Left lobe of liver (tissue), 2 donors: ENCODE data around the gene ACOXL. TPM values are rescaled to one million over a fixed set of nuclear protein-coding genes. Genes with fewer than 3 reads are reported as not detected.

Experiments
- ATAC-seq: fragments of 200-7000 bp; cut with Tn5 transposase; one replicate; pipeline ENCODE4 v1.9.1; 2020; ENCODE audit warnings: mild to moderate bottlenecking, moderate library complexity
- DNase-seq: peaks from one replicate; pipeline ENCODE4 v3.0.0-alpha.2; 2020; ENCODE audit warnings: low spot score
- total RNA-seq: library from RNA; stranded (reverse); gene quantifications from one replicate; pipeline ENCODE4 v1.2.1, GENCODE V29; 2021
- donor health status: DM: no; HTN: no; CAD: no; lungs with moderate emphysema.
- donor health status: DM: no; HTN: yes; CAD: no.

ACOXL gene
- total RNA-seq, 1 donor from 2014 or later = not detected

DNA sequence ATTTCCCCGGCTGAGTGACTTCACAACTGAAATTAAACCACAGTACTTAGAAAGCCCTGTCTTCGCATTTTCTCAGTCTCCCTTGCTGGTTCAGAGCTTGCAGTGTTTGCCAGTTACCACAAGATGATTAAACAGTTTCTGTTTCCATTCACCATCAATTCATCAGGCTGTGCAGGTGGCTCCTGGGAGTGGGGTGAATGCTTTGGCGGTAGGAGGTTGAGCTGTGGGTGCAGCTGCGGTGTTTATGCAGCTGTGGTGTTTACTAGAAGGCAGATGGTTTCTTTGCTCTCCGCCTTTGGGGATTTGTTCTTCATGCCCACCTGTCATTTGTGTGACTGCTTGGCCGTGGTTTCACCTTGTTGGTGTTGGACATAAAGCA is 16.1 kb downstream of the ACOXL start:
- ATAC-seq (no peak), DNase-seq (no peak)

DNA sequence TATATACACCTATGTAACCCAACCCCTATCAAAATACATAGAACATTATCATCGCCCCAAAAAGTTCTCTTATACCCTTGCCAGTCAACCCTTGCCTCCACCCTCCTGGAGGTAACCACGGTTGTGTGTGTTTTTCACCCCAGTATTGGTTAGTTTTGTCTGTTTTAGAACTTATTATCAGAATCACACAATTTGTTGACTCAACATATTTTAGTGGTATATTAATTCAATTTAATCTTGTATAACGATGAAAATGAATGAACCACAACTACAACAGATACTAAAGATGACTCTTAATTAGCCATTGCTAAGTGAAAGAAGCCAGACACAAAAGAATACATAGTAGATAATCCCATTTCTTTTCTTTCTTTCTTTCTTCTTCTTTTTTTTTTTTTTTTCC is 19.3 kb downstream of the ACOXL start:
- DNase-seq (no peak), ATAC-seq (no peak)

DNA sequence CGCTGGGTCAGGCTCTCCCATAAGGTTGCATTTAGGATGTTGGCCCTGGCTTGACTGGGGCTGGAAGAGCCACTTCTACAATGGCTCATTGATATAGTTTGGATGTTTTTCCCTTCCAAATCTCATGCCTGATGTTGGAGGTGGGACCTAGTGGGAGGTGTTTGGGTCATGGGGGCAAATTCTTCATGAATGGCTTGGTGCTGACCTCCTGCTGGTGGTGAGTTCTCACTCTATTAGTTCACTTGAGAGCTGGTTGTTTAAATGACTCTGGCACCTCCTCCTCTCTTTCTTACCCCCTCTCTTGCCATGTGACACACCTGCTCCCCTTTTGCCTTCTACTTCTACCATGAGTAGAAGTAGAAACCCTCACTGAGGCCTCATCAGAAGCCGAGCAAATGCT is 20.5 kb downstream of the ACOXL start:
- DNase-seq (no peak), ATAC-seq (no peak)

DNA sequence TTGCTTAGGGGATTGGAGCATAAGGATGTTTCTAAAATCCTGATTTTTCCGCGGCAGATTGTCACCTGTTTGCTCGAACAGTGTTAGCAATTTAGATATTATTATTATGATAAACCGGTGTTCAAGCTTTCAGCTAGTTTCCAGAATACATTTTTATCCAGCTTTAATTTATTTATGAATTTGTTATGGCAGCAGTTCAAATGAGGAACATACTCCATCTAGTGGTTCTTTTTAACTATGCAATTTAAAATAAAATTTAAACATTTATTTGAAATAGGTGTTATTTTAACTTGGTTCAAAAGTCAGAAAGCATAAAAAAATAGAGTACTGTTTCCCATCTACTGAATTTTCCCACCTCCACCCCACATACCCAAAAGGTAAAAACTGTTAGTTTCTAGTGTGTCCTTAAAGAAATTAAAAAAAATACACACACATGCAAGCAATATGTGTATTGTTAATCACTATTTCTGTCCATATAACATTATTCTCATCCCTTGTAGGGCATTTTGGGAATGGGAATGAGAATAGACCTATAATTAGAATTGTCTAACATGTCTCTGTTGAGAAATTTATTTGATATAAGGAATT is 23.2 kb downstream of the ACOXL start:
- DNase-seq (no peak), ATAC-seq (peak; percentile 36)

- no peak for DNase-seq
- ATAC-seq = no peak
These were observed 27.0 kb downstream of the ACOXL start for GRCh38 chr2:110759411-110759810.

DNA sequence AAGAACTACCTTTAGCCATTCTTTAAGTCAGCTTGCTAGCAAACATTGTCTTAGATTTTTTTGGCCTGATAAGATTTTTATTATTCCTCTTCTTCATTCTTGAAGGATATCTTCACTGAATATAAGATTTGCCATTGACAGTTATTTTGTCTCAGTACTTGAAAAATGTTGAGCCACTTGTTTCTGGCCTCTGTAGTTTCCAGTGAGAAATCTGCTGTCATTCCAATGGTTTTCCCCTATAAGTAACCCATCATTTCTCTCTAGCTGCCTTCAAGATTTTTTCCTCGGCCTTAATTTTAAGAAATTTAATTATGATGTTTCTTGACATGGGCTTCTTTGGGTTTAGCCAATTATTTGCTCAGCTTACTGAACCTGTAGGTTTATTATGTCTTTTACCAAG is 32.6 kb downstream of the ACOXL start:
- ATAC-seq (no peak), DNase-seq (no peak)

DNA sequence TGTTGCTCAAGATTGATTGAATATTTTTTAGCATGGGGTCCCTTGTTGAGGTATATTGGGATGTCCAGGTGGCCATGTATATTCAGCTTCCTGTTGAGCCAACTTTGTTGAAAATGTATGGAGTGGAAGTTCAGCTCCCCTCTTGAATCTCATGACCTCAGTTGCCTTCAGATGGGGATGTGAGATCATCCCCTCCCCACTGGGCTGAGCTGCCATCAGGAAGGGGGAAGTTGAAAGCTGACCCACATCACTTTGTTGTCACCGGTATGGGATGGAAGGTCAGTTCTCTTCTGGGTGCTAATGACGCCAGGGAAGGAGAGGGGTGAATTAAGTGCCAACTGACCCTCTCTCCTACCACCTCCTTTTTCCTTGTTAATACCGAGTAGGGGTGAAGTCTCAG is 33.9 kb downstream of the ACOXL start:
- DNase-seq = no peak
- ATAC-seq = no peak

- ATAC-seq = no peak
- no peak for DNase-seq
These were observed 36.2 kb downstream of the ACOXL start for GRCh38 chr2:110768591-110768990.

DNA sequence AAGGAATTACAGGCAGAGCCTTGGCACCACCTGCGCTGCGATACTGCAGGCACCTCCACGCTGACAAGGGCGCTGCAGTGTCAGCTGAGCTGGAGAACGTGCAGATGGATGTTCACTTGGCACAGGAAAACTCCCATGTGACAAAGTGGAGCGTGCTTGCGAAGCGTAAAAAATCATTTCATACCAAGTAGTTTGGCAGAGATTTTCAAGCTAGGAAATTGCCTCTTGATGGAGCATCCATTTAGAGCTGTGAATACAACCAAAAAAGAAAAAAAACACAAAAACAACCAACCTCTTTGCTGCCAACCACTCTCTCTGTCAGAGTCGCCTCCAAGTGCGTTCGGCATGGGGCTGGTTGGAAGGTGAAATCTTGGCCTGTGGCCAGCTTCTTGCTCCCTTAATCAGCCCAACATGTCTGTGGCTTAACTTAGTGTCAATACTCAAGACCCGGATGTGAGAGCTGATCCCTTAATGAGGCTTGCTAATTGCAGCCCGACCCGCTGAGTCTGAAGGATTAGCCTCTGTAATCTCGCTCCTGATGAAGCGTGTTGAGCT is 38.1 kb downstream of the ACOXL start:
- no peak for DNase-seq
- no peak for ATAC-seq

GRCh38 chr2:110770959-110771431 is 38.6 kb downstream of the ACOXL start:
- ATAC-seq = no peak
- no peak for DNase-seq

DNA sequence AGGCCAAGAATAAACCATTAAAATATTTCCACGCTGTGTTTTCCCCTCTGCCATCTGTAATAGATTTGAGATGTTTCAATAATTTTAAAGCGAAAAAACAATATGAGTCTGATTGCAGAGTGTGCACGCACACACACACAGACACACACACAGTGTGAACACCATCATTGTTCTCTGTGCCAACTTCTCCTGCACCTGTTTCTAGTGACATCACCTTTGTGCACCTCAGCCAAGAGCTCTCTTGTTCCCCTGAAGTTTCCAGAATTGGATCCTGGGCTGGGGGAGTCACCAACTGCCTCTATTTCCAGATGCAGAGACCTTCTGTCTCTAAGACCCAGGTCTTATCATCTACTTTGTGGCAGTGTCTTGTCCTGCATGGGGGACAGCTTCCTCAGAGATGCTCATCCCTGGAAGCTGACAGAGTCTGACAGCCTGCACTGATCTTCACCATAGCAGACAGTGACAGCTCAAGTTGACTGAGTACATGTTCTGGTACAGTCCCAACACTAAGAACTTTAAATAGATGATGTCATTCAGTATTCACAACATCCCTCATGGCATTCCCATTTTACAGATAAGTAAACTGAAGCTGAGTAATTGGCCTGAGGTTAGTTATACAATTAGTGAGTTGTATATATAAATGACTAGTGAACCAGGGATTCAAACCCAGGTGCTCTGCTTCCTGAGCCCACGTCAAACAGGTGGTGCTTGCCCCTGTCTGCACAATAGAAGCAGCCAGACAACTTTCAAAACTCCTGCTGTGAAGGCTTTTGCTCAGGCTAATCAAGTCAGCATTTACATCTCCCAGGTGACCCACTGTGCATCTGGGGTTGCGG is 39.4 kb downstream of the ACOXL start:
- ATAC-seq = no peak
- no peak for DNase-seq

DNA sequence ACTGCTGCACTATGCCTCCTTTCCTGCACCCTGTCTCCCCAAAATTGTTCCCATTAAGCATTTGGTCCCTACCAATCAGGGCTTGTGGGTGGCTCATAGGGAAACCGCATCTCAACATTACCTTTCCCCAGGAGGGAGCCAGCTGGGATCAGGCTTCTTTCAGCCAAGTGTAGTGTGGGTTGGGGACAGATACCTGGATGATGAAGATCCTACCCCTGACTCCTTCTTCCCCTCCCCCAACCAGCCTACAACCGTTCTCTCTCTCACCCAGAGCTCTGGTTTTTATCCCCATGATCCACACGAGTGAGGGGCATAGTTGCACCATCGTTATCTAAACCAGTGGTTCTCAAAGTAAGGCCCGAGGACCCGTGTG is 40.0 kb downstream of the ACOXL start:
- ATAC-seq = no peak
- DNase-seq = no peak

- DNase-seq = peak; percentile 90
- ATAC-seq = peak; percentile 93
These were observed 41.1 kb downstream of the ACOXL start for GRCh38 chr2:110773401-110773921.

GRCh38 chr2:110774701-110775100 is 42.3 kb downstream of the ACOXL start:
- ATAC-seq (no peak), DNase-seq (no peak)

DNA sequence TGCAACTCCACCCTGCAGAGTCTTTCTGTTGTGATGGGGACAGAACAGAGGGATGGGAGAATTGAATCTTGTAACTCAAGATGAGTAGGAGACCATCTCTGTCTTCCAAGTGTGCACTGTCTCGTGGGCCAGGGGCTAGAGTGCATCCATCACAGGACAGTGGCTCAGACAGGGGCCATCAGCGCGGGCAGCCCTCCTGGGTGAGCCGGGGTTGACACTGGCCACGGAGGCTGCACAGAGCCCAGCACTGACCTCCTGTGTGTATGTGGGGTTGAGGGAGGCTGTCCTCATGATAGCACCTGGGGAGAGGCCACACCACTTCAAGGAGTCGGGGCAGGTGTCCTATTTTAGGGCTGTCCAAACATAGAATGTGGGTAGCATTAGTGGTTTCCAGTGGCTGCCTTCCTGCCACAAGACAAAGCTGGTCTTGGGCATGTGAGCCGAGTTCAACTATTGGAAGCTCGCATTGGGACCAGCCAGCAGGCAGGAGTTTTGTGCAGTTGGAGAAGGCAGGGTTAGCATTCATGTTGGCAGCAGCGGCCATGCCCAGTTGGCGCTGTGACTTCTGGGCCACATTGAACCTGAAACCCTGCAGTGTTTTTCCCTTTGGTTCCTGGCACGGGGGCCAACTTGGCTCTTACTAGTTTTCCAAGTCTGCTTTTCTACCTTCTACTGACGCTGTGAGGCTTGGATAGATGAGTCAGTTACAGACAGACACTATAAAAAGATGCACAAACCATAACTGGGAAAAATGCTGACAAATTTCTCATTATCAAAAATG is 45.3 kb downstream of the ACOXL start:
- ATAC-seq (no peak), DNase-seq (no peak)

GRCh38 chr2:110780461-110780860 is 48.1 kb downstream of the ACOXL start:
- no peak for ATAC-seq

GRCh38 chr2:110783196-110783873 is 51.0 kb downstream of the ACOXL start:
- ATAC-seq (no peak), DNase-seq (no peak)

More at GRCh38 chr2:110780461-110780860, 48.1 kb downstream of the ACOXL start:
- DNase-seq = no peak

- no peak for ATAC-seq
These were observed 51.8 kb downstream of the ACOXL start for GRCh38 chr2:110784047-110784631.

GRCh38 chr2:110785439-110785838 is 53.1 kb downstream of the ACOXL start:
- ATAC-seq = no peak

More at GRCh38 chr2:110784047-110784631, 51.8 kb downstream of the ACOXL start:
- no peak for DNase-seq

GRCh38 chr2:110788976-110789375 is 56.6 kb downstream of the ACOXL start:
- ATAC-seq (no peak), DNase-seq (no peak)

More at GRCh38 chr2:110785439-110785838, 53.1 kb downstream of the ACOXL start:
- no peak for DNase-seq
